Measurements from ENCODE around the gene ZNF804B. TPM values are rescaled to one million over a fixed set of nuclear protein-coding genes. Genes with fewer than 3 reads are reported as not detected.

Gene ZNF804B
- total and polyA plus RNA-seq, 12 donors = 0.07 TPM; not detected in 11

DNA sequence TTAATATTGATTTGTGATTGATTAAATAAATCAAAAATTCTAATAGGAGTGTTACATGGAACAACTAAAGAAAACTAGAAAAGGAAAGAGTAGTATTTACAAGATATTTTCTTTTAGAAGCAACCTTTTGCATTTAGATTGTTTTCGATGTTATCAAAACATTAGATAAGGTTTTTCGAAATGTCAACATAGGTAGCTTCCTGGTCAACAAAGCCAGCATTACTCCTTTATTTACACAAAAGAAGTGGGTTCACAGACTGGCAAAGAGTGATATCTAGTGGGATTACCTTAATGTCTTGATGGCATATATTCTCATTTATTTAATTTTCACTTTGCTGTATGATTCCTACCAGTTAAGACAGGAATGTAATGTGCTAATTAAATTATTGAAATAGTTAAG lies 153.4 kb downstream of the ZNF804B start:
- H3K4me3 ChIP-seq = no peak overlapping the region
- no peak for DNase-seq
- WGBS, 2 donors = 78 to 81% methylated on average over 2 of the region's 2 CpGs
- TF ChIP-seq CTCF (IDR thresholded peaks at IDR 0.05) = no peak
- no peaks in the 10 kb centered on the region for H3K27me3 ChIP-seq
- intact Hi-C loops (cut with DNase I) = no loop called here
- H3K27ac ChIP-seq = no peak overlapping the region
- H3K4me1 ChIP-seq = no peaks in the 10 kb centered on the region
- no peak for ATAC-seq
- no peaks in the 10 kb centered on the region for H3K36me3 ChIP-seq
- H3K9me3 ChIP-seq = no peaks in the 10 kb centered on the region

- Histone ChIP-seq H3K27ac (no peak overlapping the region), H3K4me3 (no peak overlapping the region), H3K4me1 (no peaks in the 10 kb centered on the region), H3K27me3 (no peaks in the 10 kb centered on the region), H3K36me3 (no peaks in the 10 kb centered on the region), H3K9me3 (no peaks in the 10 kb centered on the region)
- no peak for DNase-seq
- intact Hi-C loops (cut with DNase I) = no loop called here
- no peak for ATAC-seq
- TF ChIP-seq CTCF (IDR thresholded peaks at IDR 0.05) = no peak
Observed at GRCh38 chr7:88915615-88916014, 156.1 kb downstream of the ZNF804B start.

GRCh38 chr7:88919478-88920131 lies 160.1 kb downstream of the ZNF804B start:
- H3K36me3 ChIP-seq = no peaks in the 10 kb centered on the region
- no peak for DNase-seq
- intact Hi-C loops (cut with DNase I) = no loop called here
- no peak overlapping the region for H3K4me3 ChIP-seq
- TF ChIP-seq CTCF (IDR thresholded peaks at IDR 0.05) = no peak
- H3K27me3 ChIP-seq = no peaks in the 10 kb centered on the region
- no peak overlapping the region for H3K27ac ChIP-seq
- 72 to 80% methylated on average over 4 of the region's 4 CpGs for WGBS, 2 donors
- H3K9me3 ChIP-seq = no peaks in the 10 kb centered on the region
- no peaks in the 10 kb centered on the region for H3K4me1 ChIP-seq
- no peak for ATAC-seq

- Histone ChIP-seq H3K4me1 (peaks cover 0 to 6% (median 0%) of the 10 kb centered on the region in 9 donors), H3K27me3 (no peaks in the 10 kb centered on the region), H3K4me3 (no peak overlapping the region), H3K9me3 (no peaks in the 10 kb centered on the region), H3K27ac (no peak overlapping the region), H3K36me3 (no peaks in the 10 kb centered on the region)
- TF ChIP-seq CTCF (IDR thresholded peaks at IDR 0.05) = no peak
- intact Hi-C loops (cut with DNase I) = no loop called here
- DNase-seq (no peak), ATAC-seq (no peak)
- 56 to 61% methylated on average over 2 of the region's 2 CpGs for whole genome bisulfite sequencing, 2 donors
Observed at GRCh38 chr7:88922944-88923343, 163.4 kb downstream of the ZNF804B start.
